ENCODE measurements around the gene TAT.

The TAT gene

GRCh38 chr16:71542377-71542776 lies 34.5 kb downstream of the TAT start (continued):
- TF ChIP-seq ZSCAN4 (tag by site-specific recombination; IDR thresholded peaks at IDR 0.05): no peak

- no peak overlapping the region for H3K27ac ChIP-seq (ENCODE audit: extremely low read depth, low read depth, low read length)
- ChIA-PET POLR2A (no interaction called here), CTCF (interaction anchor here (0.8 to 2.9 kb wide), 10 partner anchors 9 to 127 kb away, joined by 3 to 34 read pairs (median 6); no protein-coding TSS in a partner anchor)
- H3K4me1 ChIP-seq (ENCODE audit: control insufficient read depth, insufficient read depth, low read length): no peaks in the 10 kb centered on the region
- H3K4me3 ChIP-seq (ENCODE audit: low read depth, low read length): no peak overlapping the region
- no peaks in the 10 kb centered on the region for H3K9me3 ChIP-seq (ENCODE audit: control insufficient read depth, insufficient read depth, low read depth, low read length)
- TF ChIP-seq OSR2 (tag by site-specific recombination; IDR thresholded peaks at IDR 0.05): no peak
- TF ChIP-seq SCRT1 (tag by site-specific recombination; IDR thresholded peaks at IDR 0.05; ENCODE audit: borderline replicate concordance): peak; percentile 68
- peak; percentile 96 for TF ChIP-seq SCRT2 (tag by site-specific recombination; IDR thresholded peaks at IDR 0.05)
- TF ChIP-seq ZNF398 (tag by site-specific recombination; IDR thresholded peaks at IDR 0.05): no peak
- no peak for TF ChIP-seq ZBTB1 (tag by site-specific recombination; IDR thresholded peaks at IDR 0.05)
- TF ChIP-seq ZNF223 (tag by site-specific recombination; IDR thresholded peaks at IDR 0.05): no peak
- TF ChIP-seq ZNF175 (tag by site-specific recombination; IDR thresholded peaks at IDR 0.05): no peak
- no peak for TF ChIP-seq ZNF785 (tag by site-specific recombination; IDR thresholded peaks at IDR 0.05)
- no peak for TF ChIP-seq ZNF324 (tag by site-specific recombination; IDR thresholded peaks at IDR 0.05)
- no peak for TF ChIP-seq ZNF133 (tag by site-specific recombination; IDR thresholded peaks at IDR 0.05)
- TF ChIP-seq KLF10 (tag by site-specific recombination; IDR thresholded peaks at IDR 0.05): no peak
- no peak for TF ChIP-seq TCF7L2 (IDR thresholded peaks at IDR 0.05; ENCODE audit: borderline replicate concordance, low read depth, low read length)
- TF ChIP-seq ZNF510 (tag by site-specific recombination; IDR thresholded peaks at IDR 0.05; ENCODE audit: insufficient replicate concordance): no peak
- TF ChIP-seq PRDM2 (tag by site-specific recombination; IDR thresholded peaks at IDR 0.05; ENCODE audit: borderline replicate concordance): no peak
- no peak for TF ChIP-seq ZNF791 (tag by site-specific recombination; IDR thresholded peaks at IDR 0.05)
- TF ChIP-seq CTCF (tag by site-specific recombination; IDR thresholded peaks at IDR 0.05): peak; percentile 53; the same call in 1 of the 2 replicates
- TF ChIP-seq ZNF654 (tag by site-specific recombination; IDR thresholded peaks at IDR 0.05; ENCODE audit: low read depth): peak; percentile 59
- no peak for TF ChIP-seq SALL2 (tag by site-specific recombination; IDR thresholded peaks at IDR 0.05; ENCODE audit: borderline replicate concordance)
- no peak for TF ChIP-seq ATF2 (tag by site-specific recombination; IDR thresholded peaks at IDR 0.05; ENCODE audit: low read depth)
- no peak for TF ChIP-seq ZFHX2 (tag by site-specific recombination; conservative IDR thresholded peaks at IDR 0.05)
- TF ChIP-seq ZNF580 (tag by site-specific recombination; IDR thresholded peaks at IDR 0.05): no peak
- H3K36me3 ChIP-seq (ENCODE audit: control insufficient read depth in 2 of 2, insufficient read depth in 1 of 2, low read length in 2 of 2): no peaks in the 10 kb centered on the region
These were observed 39.2 kb downstream of the TAT start for GRCh38 chr16:71537643-71538042.
